ENCODE data around the gene BTBD7. TPM values are rescaled to one million over a fixed set of nuclear protein-coding genes. Genes with fewer than 3 reads are reported as not detected.
A peak's percentile ranks its signal among the peaks of the same experiment; 100 is the strongest.

The BTBD7 gene
- total and polyA plus RNA-seq, 2 of the 4 experiments (the other 2 are of a cell fraction) = 11.9 to 30.5 TPM

DNA sequence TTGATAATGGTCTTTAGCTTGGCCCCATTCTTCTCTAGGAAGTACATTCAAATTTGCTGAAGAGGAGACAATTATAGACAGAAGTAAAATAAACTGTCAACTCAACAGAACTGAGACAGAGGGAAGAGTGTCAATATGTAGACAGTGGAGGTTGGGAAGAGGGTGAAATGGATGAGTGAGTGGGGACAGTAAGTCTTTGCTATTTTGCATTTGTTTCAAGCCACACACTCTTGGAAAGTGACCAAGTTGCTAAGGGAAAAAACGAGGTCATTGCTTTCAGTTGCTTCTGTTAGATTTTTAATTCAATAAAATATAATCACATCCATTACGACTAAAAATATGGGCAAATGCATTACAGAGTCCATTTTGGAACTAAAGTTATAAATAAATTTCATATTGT lies 47.8 kb downstream of the BTBD7 start:
- dilution Hi-C loops (cut with HindIII; ENCODE audit: low sequenced_read_pairs, unreplicated experiment) = no loop called here
- Histone ChIP-seq H2BK120ac (ENCODE audit: low read depth, low read length) (no peak overlapping the region), H4K5ac (ENCODE audit: low read depth, low read length) (no peak overlapping the region), H2BK20ac (ENCODE audit: low read depth, low read length) (no peak overlapping the region), H3K18ac (ENCODE audit: low read depth, low read length) (no peak overlapping the region), H3K56ac (ENCODE audit: extremely low read depth, insufficient read depth, low read length) (no peak overlapping the region), H2AK5ac (ENCODE audit: low read depth, low read length) (no peak overlapping the region), H3K4ac (ENCODE audit: low read depth, low read length) (no peak overlapping the region), H4K20me1 (ENCODE audit: insufficient read depth, low read length) (peaks cover 5% of the 10 kb centered on the region; the same call in 1 of the 2 replicates), H4K8ac (ENCODE audit: low read depth in 2 of 2, low read length in 2 of 2) (no peak overlapping the region), H3K14ac (replicated peaks; ENCODE audit: low read depth, low read length) (no peak overlapping the region), H3K4me1 (ENCODE audit: control insufficient read depth, insufficient read depth, low read length) (peaks cover 6% of the 10 kb centered on the region), H3K36me3 (ENCODE audit: control insufficient read depth, insufficient read depth, low read length) (peaks cover 5% of the 10 kb centered on the region), H4K91ac (ENCODE audit: insufficient read depth, low read depth, low read length) (no peak overlapping the region), H3K9ac (ENCODE audit: low read depth, low read length) (no peak overlapping the region), H2AFZ (replicated peaks; ENCODE audit: low read length, poor library complexity) (no peak overlapping the region), H3K9me3 (ENCODE audit: control insufficient read depth, insufficient read depth, low read length) (no peaks in the 10 kb centered on the region), H2BK5ac (ENCODE audit: low read depth, low read length, poor library complexity, severe bottlenecking) (no peak overlapping the region), H3K23ac (ENCODE audit: low read depth, low read length) (no peak overlapping the region), H2BK15ac (ENCODE audit: low read depth, low read length) (no peak overlapping the region), H3K4me3 (ENCODE audit: insufficient read depth, low read depth, low read length) (no peak overlapping the region), H3K4me2 (ENCODE audit: low read depth, low read length) (no peak overlapping the region), H3K27me3 (ENCODE audit: control insufficient read depth, insufficient read depth, low read length) (no peaks in the 10 kb centered on the region), H3K27ac (ENCODE audit: insufficient read depth, low read length) (no peak overlapping the region), H3K79me1 (ENCODE audit: low read depth in 1 of 2, low read length in 2 of 2) (peaks cover 18 to 44% of the 10 kb centered on the region in 2 experiments), H3K9me1 (ENCODE audit: insufficient read depth, low read length) (peaks cover 12% of the 10 kb centered on the region), H2AK9ac (replicated peaks; ENCODE audit: low read depth, low read length, poor library complexity) (no peak overlapping the region)
- WGBS, 2 experiments (ENCODE audit: extremely low coverage in 2 of 2, insufficient read length in 1 of 2) = no CpG with 5 or more reads among the region's 2 CpGs
- DNase-seq (peak; percentile 31), ATAC-seq (ENCODE audit: low read depth) (no peak)
- intact Hi-C loops (cut with micrococcal nuclease) = no loop called here
- BruUV-seq (replicated peaks) = no TSS peak
- in situ Hi-C loops (cut with MboI; ENCODE audit: low sequenced_read_pairs) = no loop called here
- ChIA-PET POLR2A (ENCODE audit: unreplicated experiment) (no interaction called here), CTCF (no interaction called here)
- TF ChIP-seq SMC3 (IDR thresholded peaks at IDR 0.05; ENCODE audit: low read depth, low read length) = no peak
- TF ChIP-seq, protein P1, sequence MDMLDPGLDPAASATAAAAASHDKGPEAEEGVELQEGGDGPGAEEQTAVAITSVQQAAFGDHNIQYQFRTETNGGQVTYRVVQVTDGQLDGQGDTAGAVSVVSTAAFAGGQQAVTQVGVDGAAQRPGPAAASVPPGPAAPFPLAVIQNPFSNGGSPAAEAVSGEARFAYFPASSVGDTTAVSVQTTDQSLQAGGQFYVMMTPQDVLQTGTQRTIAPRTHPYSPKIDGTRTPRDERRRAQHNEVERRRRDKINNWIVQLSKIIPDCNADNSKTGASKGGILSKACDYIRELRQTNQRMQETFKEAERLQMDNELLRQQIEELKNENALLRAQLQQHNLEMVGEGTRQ (IDR thresholded peaks at IDR 0.05; ENCODE audit: low read depth, low read length) = no peak
- TF ChIP-seq RFX5 (IDR thresholded peaks at IDR 0.05; ENCODE audit: low read depth, low read length) = no peak
- no peak for TF ChIP-seq MAFK (IDR thresholded peaks at IDR 0.05; ENCODE audit: low read depth, low read length)
- TF ChIP-seq RCOR1 (IDR thresholded peaks at IDR 0.05; ENCODE audit: insufficient replicate concordance, low read length) = no peak
- TF ChIP-seq RAD21 (IDR thresholded peaks at IDR 0.05; ENCODE audit: low read length) = no peak
- TF ChIP-seq, protein P2, sequence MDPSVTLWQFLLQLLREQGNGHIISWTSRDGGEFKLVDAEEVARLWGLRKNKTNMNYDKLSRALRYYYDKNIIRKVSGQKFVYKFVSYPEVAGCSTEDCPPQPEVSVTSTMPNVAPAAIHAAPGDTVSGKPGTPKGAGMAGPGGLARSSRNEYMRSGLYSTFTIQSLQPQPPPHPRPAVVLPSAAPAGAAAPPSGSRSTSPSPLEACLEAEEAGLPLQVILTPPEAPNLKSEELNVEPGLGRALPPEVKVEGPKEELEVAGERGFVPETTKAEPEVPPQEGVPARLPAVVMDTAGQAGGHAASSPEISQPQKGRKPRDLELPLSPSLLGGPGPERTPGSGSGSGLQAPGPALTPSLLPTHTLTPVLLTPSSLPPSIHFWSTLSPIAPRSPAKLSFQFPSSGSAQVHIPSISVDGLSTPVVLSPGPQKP (IDR thresholded peaks at IDR 0.05; ENCODE audit: borderline replicate concordance, low read depth, low read length) = no peak
- TF ChIP-seq MXI1 (IDR thresholded peaks at IDR 0.05; ENCODE audit: borderline replicate concordance, low read depth, low read length) = no peak
- TF ChIP-seq CHD1 (IDR thresholded peaks at IDR 0.05; ENCODE audit: low read depth, low read length) = no peak
- TF ChIP-seq, protein P3, sequence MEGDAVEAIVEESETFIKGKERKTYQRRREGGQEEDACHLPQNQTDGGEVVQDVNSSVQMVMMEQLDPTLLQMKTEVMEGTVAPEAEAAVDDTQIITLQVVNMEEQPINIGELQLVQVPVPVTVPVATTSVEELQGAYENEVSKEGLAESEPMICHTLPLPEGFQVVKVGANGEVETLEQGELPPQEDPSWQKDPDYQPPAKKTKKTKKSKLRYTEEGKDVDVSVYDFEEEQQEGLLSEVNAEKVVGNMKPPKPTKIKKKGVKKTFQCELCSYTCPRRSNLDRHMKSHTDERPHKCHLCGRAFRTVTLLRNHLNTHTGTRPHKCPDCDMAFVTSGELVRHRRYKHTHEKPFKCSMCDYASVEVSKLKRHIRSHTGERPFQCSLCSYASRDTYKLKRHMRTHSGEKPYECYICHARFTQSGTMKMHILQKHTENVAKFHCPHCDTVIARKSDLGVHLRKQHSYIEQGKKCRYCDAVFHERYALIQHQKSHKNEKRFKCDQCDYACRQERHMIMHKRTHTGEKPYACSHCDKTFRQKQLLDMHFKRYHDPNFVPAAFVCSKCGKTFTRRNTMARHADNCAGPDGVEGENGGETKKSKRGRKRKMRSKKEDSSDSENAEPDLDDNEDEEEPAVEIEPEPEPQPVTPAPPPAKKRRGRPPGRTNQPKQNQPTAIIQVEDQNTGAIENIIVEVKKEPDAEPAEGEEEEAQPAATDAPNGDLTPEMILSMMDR (conservative IDR thresholded peaks at IDR 0.05; ENCODE audit: low read depth, low read length) = no peak
- TF ChIP-seq FOS (IDR thresholded peaks at IDR 0.05; ENCODE audit: low read depth, low read length) = no peak
- TF ChIP-seq NFE2L2 (IDR thresholded peaks at IDR 0.05; ENCODE audit: low read depth, low read length) = no peak
- no peak for TF ChIP-seq BHLHE40 (IDR thresholded peaks at IDR 0.05; ENCODE audit: low read depth, low read length)
- no peak for TF ChIP-seq MAZ (IDR thresholded peaks at IDR 0.05; ENCODE audit: borderline replicate concordance, low read depth, low read length)
- no peak for TF ChIP-seq CEBPB (IDR thresholded peaks at IDR 0.05; ENCODE audit: low read depth, low read length)

Data from IMR-90 (cell line).